GM21786 (cell line): ENCODE measurements around the gene PRR12.

Experiments
- ATAC-seq: cut with Tn5 transposase; IDR thresholded peaks from one replicate; pipeline ENCODE4 v1.9.1; 2021; ENCODE audit not compliant: unreplicated experiment

PRR12 gene

DNA sequence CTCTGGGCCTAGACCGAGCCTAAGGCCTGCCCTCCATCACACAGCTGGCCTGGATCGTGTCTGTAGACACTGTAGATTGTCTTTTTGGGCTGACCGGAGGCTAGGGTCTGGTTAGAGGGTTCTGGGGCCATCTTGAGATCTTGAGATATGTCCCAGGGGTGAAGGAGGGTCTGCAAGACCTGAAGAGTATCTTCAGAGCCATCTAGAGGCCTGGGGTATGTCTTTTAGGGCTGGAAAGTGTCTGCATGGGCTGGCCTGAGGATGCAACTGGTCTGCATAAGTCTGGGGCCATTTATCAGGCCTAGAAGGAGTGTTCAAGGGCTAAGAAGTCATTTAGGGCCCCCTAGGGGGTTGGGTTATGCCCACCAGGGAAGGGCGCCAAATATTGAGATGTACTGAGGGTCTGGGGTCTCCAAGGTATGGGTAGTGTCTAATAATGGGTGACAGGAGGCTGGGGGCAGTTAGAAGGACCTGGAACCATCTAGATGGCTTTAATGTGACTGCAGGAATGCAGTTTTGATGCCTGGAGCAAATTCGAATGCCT is 51.6 kb downstream of the PRR12 start:
- no peak for ATAC-seq

DNA sequence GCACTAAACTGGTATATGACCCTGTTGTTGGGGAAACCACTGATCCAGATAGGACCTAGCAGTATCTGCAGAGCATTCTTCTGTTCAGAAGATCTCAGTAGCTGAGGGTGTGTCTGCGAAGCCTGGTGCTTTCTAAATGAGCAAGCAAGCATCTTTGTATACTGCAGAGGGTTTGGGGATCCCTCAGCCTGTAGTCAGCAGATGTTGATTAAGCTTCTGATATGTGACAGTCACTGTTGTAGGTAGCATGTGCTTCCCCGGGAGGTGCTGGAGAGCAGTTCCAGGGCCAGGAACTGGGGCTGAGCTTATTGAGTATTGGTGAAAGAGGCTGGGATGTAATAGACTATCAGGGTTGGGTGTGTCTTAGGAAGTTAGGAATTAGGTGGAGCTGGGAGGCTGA is 52.5 kb downstream of the PRR12 start:
- ATAC-seq, result no peak

DNA sequence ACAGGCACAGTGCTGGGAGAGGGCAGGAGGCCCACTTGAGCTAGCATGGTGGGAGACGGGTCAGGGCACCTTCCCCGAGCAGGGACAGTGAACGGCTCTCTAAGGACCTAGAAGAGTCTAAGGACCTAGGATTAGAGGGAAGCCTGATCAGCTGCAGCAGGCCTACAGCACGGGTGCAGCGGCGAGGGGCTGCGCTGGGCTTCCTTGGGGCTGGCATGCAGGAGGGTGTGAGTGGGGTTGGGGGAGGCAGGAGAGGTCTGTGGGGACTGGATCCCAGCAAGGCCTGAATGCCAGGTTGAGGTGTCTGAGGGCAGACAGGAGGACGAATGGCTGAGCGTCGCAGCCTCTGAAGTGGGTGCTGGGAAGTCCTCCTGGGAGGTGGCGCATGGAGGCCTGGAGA is 54.6 kb downstream of the PRR12 start:
- no peak for ATAC-seq

DNA sequence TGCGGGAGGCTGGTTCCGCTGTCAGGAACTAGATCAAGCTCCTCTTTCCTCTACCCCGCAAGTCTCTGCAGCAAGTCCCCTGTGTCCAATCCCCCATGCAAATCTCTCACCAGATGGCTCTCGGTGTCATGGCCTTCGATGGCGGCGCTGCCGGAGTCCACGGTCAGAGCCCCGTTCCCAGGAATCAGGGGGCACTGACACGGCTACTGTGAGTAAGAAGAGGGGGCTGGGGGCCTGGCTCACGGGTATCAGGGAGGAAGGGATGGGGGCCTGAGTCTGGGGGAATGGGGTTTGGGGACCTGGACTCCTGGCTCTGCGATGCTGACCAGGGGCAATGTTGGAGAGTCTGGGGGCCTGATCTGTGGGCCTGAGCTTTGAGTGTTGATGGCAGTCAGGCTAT is 55.0 kb downstream of the PRR12 start:
- no peak for ATAC-seq

DNA sequence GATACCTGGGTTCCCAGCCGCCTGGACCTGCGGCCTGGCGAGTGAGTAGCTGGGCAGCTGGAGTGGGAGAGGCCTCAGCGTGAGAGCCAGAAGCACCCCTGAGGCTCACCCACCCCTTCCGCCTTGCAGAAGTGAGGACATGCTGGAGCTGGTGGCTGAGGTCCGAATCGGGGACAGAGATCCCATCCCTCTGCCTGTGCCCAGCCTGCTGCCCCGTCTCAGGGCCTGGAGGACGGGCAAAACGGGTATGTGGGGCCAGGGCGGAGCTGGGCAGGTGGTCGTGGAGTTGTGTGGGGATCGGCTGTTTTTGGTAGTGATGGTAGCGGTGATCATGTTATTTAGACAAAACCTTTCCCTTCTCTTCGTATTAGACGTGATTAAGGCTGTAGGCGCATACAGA is 55.6 kb downstream of the PRR12 start:
- no peak for ATAC-seq

DNA sequence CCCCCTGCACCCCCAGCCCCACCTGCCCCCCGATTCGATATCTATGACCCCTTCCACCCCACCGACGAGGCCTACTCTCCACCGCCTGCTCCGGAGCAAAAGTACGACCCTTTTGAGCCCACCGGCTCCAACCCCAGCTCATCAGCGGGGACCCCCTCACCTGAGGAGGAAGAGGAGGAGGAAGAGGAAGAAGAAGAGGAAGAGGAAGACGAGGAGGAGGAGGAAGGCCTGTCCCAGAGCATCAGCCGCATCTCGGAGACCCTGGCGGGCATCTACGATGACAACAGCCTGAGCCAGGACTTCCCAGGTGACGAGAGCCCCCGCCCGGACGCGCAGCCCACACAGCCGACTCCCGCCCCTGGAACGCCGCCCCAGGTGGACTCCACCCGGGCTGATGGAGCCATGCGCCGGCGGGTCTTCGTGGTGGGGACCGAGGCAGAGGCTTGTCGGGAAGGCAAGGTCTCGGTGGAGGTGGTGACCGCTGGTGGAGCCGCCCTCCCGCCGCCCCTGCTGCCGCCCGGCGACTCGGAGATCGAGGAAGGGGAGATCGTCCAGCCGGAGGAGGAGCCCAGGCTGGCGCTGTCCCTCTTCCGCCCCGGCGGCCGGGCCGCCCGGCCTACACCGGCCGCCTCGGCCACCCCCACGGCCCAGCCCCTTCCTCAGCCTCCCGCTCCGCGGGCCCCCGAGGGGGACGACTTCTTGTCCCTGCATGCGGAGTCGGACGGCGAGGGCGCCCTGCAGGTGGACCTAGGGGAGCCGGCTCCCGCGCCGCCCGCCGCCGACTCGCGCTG is 60.2 kb downstream of the PRR12 start:
- no peak for ATAC-seq

DNA sequence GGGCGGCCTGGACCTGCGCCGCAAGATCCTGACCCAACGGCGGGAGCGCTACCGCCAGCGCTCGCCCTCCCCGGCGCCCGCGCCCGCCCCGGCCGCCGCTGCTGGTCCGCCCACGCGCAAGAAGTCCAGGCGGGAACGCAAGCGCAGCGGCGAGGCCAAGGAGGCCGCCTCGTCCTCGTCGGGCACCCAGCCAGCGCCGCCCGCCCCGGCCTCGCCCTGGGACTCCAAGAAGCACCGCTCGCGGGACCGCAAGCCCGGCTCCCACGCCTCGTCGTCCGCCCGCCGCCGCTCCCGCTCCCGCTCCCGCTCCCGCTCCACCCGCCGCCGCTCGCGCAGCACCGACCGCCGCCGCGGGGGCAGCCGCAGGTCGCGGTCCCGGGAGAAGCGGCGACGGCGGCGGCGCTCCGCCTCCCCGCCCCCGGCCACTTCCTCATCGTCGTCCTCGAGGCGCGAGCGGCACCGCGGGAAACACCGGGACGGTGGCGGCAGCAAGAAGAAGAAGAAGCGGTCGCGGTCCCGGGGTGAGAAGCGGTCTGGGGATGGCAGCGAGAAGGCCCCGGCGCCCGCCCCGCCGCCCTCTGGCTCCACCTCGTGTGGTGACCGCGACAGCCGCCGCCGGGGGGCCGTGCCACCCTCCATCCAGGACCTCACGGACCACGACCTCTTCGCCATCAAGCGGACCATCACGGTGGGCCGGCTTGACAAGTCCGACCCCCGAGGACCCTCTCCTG is 61.0 kb downstream of the PRR12 start:
- no peak for ATAC-seq

DNA sequence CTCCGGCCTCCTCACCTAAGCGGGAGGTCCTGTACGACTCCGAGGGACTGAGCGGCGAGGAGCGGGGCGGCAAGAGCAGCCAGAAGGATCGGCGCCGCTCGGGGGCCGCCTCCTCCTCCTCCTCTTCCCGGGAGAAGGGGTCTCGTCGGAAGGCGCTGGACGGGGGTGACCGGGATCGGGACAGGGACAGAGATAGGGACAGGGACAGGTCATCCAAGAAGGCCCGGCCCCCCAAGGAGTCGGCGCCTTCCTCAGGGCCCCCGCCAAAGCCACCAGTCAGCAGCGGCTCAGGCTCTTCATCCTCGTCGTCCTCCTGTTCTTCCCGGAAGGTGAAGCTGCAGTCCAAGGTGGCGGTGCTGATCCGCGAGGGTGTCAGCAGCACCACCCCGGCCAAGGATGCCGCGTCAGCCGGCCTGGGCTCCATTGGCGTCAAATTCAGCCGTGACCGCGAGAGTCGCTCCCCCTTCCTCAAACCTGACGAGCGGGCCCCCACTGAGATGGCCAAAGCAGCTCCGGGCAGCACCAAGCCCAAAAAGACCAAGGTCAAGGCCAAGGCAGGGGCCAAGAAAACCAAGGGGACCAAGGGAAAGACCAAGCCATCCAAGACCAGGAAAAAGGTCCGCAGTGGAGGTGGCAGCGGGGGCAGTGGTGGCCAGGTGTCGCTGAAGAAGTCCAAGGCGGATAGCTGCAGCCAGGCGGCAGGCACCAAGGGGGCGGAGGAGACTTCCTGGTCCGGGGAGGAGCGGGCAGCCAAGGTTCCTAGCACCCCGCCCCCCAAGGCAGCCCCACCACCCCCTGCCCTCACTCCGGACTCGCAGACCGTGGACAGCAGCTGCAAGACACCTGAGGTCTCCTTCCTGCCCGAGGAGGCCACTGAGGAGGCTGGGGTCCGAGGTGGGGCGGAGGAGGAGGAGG is 61.8 kb downstream of the PRR12 start:
- no peak for ATAC-seq

DNA sequence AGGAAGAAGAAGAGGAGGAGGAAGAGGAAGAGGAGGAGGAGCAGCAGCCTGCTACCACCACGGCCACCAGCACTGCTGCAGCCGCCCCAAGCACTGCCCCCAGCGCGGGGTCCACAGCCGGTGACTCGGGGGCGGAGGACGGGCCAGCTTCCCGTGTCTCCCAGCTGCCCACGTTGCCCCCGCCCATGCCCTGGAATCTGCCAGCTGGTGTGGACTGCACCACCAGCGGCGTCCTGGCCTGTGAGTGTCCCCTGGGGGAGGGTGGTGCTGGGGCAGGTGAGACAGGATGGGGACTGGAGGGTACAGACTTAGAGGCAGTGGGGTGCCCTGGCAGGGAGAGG is 62.5 kb downstream of the PRR12 start:
- ATAC-seq, result no peak

DNA sequence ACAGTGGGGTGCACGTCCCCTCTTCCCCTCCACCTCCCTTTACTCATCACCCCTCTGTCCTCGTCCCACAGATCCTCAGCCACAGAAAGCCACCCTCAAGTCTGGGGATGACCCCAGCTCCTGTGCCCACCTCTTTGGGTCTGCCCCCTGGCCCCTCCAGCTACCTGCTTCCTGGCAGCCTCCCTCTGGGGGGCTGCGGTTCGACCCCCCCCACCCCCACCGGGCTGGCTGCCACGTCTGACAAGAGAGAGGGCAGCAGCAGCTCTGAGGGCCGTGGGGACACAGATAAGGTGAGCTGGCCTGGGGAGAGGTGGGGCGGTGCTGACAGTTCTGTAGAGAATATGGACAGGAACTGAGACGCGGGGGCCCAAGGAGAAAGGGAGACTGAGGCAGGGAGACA is 63.6 kb downstream of the PRR12 start:
- ATAC-seq, result no peak

DNA sequence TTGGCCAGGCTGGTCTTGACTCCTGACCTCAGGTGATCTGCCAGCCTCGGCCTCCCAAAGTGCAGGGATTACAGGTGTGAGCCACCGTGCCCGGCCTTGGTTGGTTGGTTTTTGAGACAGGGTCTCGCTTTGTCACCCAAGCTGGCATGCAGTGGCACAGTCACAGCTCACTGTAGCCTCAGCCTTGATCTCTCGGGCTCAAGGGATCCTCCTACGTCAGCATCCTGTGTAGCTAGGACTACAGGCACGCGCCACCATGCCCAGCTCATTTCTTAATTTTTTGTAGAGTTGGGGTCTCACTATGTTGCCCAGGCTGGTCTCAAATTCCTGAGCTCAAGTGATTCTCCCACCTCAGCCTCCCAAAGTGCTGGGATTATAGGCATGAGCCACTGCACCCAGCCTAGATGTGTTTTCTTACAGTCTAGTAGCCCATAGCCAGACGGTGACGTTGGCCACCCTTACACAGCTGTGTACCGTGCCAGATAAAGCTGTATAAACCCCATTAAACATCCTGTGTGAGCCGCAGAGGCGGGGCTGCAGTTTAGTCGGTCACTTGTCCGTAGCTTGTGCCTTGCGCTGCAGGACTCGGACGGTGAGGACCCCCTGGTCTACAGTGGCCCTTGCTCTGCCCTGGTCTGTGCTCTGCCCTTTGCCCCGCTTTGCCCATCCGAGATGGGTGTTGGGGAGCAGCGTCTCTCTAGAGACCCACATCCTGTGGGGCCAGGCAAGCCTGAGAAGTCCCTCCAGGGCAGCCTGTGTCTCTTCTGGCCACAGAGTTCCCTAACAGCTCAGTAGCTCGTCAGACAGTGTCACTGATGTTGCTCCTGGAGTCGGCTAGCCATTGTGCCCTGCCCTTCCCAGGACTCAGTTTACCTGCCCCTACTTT is 64.8 kb downstream of the PRR12 start:
- ATAC-seq, result no peak

DNA sequence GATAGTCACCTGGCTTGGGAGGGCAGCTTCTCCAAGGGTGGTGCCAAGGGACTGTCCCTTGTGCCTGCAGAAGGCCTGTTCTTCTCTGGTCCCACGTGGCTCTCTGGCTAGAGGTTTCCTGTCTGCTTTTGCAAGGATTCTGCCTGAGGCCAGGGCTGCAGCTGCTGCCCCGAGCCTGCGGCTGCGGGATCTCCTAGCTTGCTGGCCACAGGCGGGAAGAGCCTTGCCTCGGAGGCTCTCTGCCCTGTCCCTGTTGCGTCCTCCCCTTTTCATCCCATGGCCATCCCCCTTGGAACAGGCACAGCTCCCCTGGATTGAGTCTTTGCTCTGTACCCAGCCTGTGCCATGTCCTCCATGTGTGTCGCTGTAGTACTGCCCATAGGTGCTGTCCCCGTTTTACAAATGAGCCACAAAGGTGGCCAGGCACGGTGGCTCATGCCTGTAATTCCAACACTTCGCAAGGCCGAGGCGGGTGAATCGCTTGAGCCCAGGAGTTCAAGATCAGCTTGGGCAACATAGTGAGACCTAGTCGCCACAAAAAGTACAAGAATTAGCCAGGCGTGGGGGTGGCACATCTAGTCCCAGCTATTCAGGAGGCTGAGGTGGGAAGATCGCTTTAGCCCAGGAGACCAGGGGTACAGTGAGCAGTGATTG is 65.6 kb downstream of the PRR12 start:
- no peak for ATAC-seq

DNA sequence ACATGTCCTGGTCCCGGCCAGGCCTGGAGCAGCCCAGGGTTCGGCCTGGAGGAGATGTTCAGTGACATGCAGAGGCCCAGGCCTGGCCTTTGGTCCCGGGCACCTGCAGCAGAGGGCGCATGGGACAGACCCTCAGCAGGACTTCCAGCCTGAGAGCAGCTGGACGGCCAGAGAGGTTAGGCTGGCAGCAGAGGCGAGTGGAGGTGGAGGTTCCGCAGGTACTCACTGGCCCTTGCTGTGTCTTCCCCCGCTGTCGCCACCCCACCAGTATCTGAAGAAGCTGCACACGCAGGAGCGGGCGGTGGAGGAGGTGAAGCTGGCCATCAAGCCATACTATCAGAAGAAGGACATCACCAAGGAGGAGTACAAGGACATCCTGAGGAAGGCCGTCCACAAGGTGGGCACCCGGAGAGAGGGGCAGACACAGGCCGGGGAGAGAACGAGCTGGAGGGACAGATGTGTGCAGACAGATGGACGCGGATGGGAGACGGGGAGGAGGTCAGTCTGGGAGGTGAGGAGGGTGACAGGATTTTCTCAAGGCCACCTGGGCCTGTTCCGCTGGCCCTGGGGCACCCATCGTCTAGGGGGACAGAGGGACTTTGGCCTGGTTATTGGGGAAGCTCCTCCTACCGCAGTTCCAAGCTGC is 66.6 kb downstream of the PRR12 start:
- ATAC-seq, result no peak

DNA sequence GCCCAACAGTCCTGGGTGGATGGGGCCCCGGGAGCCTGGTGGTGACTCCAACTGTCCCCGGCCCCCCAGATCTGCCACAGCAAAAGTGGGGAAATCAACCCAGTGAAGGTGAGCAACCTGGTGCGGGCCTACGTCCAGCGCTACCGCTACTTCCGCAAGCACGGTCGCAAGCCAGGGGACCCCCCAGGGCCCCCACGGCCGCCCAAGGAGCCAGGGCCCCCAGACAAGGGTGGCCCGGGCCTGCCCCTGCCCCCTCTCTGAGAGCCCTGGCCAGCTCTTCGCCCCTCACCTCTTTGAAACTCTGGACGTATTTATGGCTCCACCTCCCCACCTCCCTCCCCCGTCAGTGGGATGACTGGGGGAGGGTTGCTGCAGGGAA is 67.1 kb downstream of the PRR12 start:
- ATAC-seq, result no peak

DNA sequence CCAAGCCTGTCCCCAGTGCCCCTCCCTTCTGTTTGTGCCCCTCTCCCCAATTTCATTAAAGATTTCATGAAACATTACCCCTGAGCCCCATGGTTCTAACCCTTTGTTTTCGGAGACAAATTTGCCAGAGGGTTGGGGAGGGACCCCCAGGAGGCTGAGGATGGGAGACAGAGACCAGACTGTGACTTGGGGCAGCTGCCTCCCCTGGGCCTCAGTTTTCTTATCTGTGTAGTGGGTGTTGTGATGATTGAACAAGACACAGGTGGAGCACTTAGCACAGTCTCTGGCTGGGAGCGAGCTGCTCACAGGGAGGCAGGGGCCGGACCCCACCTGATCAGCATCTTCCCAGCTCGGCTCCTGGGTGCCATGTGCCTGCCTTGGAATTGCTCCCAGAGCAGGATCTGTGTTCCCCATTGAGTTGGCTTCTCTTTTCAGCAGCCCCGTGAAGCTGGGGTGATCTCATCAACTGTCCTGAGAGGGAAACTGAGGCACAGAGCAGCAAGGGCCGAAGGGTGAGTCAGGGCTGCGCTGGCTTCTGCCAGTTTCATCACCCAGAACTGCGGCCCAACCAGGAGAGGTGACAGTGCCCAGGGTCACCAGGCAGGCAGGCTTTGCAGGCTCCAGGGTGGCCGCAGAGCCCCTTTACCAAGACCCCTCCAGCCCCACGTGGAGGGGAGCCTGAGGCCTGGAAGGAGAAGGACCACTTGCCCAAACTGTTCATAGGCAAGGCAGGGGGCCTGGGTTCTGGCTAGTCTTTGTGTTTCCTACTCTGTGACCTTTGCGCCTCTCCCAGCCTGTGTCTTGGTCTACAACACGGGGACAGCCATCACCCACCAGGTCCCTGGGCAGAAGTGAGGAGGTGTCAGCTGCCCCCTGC is 67.8 kb downstream of the PRR12 start:
- no peak for ATAC-seq

DNA sequence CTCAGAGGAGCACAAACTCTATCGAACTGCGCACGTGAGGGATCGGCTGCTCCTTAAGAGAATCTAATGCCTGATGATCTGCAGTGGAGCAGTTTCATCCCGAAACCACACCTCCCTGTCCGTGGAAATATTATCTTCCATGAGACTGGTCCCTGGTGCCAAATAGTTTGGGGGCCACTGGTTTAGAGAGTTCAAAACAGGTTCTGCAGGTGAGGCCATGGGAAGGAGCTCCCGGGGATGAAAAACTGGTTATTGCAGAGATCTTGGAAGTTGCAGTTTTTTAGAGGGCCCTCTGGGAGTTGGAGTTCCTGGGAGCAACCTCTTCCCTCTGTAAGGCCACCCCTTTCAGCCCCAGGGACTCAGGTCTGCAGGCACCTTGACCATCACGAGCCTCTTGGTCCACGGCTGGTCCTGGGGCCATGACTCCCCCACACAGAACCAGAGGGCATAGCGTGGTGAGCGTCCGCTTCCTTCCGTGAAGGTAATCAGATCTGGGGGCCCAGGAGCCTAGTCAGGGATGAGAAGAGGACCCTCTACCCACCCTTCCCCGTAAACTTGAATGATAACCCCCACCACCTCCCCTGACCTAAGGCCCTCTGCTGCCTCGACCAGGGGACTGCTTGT is 69.5 kb downstream of the PRR12 start:
- no peak for ATAC-seq

DNA sequence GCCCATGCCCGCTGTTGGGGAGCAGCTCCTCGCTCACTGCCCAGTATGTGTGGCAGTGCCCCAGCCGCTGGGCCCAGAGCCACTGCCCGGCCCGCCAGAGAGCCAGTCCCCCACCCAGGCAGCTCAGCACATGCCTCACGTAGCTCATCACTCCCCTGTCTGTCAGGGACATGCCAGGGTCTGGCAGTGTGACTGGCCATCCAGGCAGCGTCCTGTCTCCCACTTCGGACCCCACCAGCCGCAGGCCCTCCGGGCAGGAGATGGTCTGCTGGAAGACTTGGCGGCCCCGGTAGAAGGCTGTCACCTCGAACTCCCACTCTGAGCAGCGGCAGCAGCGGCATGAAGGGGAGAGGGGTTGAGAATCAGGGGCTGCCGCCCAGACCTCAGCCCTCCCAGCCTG is 71.0 kb downstream of the PRR12 start:
- no peak for ATAC-seq

DNA sequence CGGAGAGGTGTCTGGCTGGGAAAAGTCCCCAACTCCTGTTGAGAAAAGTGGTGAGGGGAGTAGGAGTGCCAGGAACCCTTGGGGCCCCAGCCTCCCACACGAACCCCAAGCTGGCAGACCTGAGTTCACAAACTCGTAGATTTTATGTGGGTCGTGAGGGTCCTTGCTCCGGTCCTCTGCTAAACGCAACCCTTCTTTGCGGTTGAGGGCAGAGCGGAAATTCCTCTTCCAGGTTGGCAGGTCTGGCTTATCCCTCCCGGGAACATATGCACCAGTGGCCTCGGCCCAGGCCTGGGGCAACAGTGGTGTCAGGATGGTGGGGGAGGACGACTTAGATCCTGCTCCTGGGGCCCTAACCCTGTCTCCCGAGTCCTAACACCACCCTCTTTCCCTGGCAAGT is 72.2 kb downstream of the PRR12 start:
- no peak for ATAC-seq
